Kidney glomerular epithelial cell (primary cell): Measurements from ENCODE around the gene RAI2.
"Not testable (repeated sequence)": the region's sequence is repeated elsewhere in the genome, so short reads cannot be mapped to it uniquely, and the experiment has no call there.

Experiments used
- DNase-seq: peaks from one replicate; lab custom pipeline; 2025; lab: John Stamatoyannopoulos, UW

The RAI2 gene

DNA sequence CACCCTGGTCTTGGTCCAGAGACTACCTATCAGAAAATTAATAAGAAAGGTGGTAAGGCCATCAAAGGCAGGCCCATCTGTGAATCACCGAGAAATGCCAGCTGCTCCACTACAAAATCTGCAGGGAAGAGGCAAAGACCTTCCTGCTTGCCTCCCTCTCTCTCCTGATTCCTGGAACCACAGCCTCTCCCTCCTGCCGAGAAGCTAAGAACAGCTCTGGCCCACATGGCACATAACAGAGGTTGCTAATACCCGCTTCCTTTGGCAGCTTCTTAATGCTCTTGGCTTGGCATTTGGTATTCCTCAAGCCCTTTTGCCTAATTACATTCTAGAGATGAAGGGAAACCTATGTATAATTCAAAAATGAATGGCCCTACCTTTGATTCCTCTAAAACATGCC, 32.9 kb downstream of the RAI2 start:
- no peak for DNase-seq

GRCh38 chrX:17826609-17827496, 34.2 kb downstream of the RAI2 start:
- DNase-seq = no peak

DNA sequence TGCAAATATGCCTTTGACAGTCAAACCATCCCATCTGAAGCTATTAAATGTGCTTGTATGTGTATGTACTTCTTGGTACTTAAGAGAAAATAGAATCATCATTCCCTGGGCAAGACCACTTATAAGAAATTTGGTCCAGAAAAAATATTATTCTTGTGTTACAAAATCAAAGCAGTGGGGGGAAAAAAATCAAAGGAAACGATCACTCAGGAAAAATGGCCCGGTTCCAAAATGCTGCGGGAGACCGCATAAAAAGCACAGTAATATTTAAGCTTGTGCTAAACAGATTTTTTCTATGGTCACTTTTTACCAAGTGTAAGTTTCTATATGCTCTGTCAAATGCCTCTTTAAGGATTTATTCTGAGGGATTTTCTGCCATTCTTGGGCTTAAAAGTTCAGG, 36.1 kb downstream of the RAI2 start:
- no peak for DNase-seq

DNA sequence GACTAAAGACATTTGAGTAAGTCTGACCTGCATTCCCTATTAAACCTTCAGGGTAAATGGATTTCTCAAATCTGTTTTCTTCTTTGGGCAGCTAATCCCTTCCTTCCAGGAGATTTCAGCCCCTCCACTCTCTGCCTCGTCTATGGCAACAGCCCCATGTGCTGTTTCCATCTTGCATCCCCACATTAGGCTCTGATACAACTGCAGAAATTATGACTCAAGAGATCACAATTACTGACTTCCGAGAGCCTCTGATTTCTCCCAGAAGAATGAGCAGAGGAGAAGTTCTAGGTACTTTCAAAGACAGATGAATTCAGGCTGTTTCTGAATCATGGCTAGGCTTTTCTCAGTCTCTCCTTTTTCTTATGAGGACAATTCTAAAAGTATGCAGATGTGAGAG, 38.7 kb downstream of the RAI2 start:
- no peak for DNase-seq

DNA sequence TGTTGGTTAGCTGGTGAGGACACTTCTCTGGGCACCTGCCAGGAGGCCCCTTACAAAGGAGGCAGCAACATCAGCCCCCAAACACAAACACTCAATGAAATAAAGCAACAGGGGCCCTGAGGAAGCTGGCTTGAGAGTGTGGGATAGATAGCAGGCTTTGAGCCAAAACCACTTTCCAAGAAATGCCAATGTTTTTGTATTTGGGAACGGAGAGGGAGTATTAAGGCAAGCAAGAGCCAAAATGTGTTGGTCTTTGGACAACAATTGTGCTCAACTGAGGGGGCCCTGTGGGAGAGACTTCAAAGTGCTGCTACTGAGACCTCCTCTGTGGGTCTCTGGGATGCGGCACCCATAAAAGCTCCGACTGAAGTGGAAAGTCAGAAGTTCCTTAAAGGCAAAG, 41.0 kb downstream of the RAI2 start:
- DNase-seq = no peak

GRCh38 chrX:17818726-17819125, 42.4 kb downstream of the RAI2 start:
- DNase-seq = no peak

DNA sequence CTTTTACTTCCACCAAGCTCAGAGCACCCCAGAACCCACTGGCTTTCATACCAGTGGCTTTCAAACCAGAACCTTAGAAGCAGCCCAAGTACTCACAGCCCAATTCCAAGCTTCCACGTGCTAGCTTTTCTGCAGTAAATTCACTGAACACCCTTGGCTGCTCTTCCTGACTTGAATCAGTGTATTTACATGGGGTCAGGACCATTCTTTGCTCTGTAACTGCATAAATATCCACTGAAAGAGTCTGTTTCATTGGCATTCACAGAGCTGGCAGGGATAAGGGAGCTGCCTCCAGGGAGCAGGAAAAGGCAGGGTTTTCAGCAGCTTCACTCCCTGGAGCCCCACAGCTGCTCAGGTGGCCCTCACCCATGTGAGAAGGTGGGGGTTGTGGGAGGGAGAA, 43.8 kb downstream of the RAI2 start:
- no peak for DNase-seq

- DNase-seq = no peak
These were observed 46.5 kb downstream of the RAI2 start for GRCh38 chrX:17814557-17814956.

- DNase-seq = no peak
These were observed 47.0 kb downstream of the RAI2 start for GRCh38 chrX:17814059-17814458.

DNA sequence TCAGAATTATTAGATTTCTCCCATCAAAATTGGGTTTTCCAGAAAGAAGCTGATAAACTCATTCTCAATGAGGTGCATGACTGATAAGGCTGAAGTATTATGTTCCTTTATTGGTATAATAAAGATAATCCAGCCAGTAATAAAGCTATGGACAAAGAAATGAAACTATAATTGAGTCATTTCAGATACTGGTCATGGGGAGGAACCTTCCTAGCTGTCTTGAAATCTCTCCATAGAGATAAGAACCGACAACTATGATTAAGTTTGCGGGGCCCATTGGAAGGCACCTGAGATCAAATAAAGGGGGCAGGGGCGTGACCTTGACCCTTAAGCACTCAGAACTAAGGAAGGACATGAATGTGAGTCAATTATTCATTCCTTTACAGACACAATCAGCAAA, 47.8 kb downstream of the RAI2 start:
- no peak for DNase-seq

GRCh38 chrX:17812763-17813162, 48.3 kb downstream of the RAI2 start:
- no peak for DNase-seq

- no peak for DNase-seq
These were observed 51.1 kb downstream of the RAI2 start for GRCh38 chrX:17809984-17810383.

DNA sequence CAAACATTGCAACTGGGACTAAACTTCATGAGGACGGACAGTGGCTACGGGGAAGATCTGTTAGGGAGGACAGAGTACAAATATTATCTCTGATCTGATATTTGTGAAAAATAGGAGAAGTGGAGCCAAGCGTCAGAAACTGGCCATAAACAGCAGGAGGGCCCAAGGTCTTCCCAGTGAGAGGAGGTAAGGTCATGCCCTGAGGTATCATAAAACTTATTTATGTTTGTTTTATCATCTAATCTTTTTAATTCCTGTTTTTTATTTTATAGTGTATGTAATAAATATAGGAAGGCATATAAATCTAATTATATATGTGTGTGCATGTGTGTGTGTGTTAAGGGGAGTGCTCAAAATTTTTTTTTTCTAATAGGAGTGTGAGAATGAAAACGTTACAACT, 51.8 kb downstream of the RAI2 start:
- no peak for DNase-seq

DNA sequence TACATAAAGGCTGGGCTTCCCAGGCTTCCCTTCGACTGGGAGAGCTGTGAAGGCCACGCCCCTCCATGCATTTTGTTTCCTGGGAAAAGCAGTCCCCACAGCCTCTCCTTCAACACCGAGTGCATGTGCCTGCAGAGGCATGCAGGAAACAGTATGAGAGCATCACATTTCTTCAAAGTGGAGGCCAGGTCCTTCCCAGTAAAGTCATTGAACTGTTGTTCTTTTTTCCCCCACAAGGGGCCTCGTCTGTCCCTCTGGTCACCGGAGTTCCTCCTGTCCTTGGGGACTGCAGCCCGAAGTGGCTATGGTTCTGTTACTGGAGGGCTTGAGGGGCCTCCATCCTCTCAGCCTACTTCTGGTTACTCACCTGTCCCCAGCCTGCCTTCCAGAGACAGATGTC, 56.0 kb downstream of the RAI2 start:
- DNase-seq = no peak

DNA sequence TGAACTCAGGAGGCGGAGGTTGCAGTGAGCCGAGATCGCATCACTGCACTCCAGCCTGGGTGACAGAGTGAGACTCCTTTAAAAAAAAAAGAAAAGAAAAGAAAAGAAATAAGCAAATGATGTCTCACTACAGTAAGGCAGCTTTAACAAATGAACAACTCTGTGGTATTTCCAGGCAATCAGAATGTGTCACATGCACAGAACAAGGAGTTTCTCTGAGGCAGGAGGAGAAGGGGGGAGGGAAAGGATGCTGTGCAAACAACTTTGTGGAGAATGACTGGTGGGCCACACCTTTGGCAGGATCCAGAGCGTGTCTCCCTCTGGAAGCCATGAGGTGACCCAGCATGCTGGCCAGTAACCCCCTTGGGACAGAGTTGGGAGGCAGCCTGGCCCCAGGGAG, 57.6 kb downstream of the RAI2 start:
- DNase-seq = peak; percentile 79

- no peak for DNase-seq
These were observed 58.3 kb downstream of the RAI2 start for GRCh38 chrX:17802756-17803155.

DNA sequence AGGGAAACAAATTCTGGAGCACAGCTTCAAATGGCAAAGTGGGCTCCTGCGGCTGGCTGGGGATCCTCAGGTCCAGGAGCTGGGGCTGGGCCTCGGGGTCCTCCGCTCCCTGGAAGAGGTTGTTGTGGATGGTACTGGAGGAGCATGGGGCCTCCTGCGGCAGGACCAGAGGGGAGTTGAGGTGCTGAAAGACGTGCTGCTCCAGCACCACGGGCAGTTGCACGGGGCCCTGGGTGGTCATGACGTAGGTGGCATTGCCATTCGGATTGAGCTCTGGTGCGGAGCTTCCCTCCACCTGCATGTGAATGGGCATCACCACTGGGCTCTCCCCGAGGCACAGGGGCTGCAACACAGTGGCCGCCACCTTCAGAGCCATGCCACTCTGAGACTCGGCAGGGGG, 59.7 kb downstream of the RAI2 start:
- no peak for DNase-seq

GRCh38 chrX:17798921-17799320, 62.2 kb downstream of the RAI2 start:
- no peak for DNase-seq

DNA sequence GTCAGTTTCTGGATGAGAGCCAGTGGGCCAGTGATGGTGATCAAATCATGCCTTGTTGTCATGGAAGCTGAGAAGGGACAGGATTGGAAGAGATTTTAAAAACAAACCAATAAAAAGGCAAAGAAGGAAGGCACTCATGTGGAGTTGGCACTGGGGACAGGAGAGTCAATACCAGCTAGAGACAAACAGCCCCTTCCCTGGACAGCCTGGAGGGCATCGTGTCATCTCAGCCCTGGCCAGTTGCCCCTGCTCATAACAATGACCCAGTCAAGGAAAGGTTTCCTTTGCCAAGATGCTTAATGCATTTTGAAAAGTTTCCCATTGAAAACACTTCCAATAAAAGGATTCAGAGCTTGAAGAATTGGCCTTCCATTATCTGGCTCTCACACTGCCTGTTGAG, 68.3 kb downstream of the RAI2 start:
- DNase-seq = no peak

DNA sequence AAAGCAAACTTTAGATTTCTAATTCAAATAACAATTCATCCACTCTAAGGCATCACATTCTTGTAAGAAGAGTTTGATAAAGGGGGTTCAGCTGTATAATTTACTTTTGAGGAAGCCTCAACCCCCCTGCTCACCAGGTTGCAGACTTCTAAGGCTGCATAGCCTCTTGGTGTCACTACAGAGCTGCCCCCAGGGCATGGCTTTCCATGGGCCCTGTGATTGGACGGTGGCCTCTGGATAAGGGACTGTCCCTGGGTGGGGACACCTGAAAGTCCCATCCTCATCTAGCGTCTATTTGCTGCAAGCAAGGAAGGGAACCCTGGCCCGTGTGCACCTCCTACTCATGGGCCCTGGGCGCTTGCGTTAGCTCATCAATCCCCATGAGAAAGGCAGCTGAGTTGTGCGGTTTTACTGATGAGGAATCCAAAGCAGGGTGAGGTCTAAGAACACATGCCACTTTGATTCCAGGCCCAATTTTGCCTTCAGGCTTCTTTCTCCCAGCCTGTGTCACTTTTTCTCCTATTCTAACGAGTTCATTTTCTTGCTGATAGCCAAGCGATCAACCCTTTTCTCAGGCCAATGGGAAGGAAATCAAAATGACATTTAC, 72.0 kb downstream of the RAI2 start:
- no peak for DNase-seq

- DNase-seq = peak; percentile 19
These were observed 72.7 kb downstream of the RAI2 start for GRCh38 chrX:17788439-17788838.

DNA sequence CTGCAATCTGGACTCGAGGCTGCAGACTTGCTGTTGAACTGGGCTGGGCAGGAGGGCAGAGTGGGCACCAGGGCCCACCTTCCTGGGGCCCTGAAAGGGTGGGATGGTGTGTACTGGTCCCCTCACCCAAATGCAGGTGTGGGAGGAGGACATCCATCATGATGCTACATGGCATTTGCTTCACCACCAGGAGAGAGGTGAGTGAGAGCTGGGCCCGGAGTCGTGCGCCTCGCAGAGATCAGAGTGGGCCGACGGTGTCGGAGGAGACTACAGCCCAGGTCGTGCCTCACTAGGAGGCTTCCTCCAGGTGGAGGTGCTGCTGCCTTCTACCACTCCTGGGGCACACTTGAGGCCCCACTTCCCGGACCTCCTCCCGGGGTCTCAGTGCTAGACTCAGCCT, 73.5 kb downstream of the RAI2 start:
- no peak for DNase-seq

GRCh38 chrX:17786554-17787347, 74.3 kb downstream of the RAI2 start:
- DNase-seq = not testable (repeated sequence)
